ENCODE results near the gene MSRB1.

The MSRB1 gene

DNA sequence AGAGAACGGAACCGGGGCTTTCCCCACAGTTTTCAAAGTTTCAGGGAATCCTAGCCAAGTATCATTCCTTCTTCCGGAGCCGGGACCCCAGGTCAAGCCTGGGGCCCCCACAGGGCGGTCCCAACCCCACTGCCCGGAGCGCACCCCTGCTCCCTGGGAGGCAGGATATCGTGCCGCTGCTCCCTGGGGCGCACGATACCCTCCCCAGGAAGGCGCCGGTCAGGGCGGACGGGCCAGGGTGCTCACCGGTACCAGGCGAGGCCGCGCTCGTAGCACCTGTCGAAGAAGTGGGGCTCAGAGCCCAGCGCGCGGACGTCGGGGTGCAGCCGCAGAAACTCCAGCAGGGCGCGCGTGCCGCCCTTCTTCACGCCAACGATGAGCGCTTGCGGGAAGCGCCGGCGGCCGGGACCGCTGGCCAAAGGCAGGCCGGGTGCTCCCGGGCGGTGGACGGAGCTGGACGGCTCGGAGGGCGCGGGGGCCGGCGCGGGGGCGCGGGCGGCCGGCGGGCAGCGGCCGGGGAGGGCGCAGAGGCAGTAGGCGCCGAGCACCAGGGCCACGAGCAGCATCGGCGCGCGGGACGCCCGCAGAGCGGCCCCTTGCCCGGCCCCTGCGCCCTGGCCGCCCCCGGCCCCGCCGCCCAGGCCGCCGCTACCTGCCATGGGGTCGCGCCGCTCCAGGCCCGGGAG lies 25.2 kb downstream of the MSRB1 start:
- DNase-seq (ENCODE audit: low read depth in 2 of 2) = no peak

DNA sequence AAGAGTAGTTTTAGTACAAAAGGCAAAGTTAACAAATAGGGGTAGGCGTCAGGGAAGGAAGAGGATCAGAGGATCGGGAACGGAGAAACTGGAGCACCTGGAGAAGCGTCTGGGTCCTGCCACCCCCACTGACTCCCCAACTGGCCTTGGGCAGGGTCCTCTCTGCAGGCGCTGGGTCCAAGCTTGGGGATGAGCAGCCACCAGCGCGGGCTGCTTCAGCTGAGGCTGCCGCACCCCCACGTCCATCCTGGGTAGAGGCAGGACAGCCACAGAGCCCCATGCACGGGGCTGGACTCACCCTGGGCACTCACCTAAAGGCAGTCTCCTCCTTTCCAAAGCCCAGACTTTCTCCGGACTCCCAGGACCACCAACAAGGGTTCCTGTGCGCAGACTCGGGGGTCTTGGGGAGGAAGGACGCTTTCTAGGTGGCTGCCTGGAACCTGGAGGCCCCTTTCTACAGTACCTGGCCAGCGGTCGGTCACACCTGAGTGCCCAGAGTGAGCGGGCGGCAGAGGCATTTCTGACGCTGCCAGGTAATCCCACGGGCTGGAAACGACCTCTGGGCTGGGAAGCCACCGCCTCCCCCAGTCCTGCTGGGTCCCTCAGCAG lies 25.8 kb downstream of the MSRB1 start:
- DNase-seq (ENCODE audit: low read depth in 2 of 2) = no peak

DNA sequence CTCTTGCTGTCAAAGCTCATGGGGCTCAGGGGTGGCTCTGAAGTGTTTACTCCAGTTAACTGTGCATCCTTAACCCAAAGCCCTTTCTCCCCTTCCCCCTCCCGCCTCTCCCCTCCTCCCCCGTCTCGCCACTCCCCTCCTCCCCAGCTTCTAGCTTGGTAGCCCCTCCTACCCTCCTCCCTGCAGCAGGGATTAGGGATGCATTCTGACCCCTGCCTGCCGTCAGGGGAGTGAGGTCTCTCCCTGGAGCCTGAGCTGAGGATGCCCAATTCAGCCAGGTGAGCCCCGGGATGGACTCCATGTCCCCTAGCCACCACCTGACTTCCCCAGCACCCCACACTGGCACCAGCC lies 26.4 kb downstream of the MSRB1 start:
- DNase-seq (ENCODE audit: low read depth in 2 of 2) = no peak

DNA sequence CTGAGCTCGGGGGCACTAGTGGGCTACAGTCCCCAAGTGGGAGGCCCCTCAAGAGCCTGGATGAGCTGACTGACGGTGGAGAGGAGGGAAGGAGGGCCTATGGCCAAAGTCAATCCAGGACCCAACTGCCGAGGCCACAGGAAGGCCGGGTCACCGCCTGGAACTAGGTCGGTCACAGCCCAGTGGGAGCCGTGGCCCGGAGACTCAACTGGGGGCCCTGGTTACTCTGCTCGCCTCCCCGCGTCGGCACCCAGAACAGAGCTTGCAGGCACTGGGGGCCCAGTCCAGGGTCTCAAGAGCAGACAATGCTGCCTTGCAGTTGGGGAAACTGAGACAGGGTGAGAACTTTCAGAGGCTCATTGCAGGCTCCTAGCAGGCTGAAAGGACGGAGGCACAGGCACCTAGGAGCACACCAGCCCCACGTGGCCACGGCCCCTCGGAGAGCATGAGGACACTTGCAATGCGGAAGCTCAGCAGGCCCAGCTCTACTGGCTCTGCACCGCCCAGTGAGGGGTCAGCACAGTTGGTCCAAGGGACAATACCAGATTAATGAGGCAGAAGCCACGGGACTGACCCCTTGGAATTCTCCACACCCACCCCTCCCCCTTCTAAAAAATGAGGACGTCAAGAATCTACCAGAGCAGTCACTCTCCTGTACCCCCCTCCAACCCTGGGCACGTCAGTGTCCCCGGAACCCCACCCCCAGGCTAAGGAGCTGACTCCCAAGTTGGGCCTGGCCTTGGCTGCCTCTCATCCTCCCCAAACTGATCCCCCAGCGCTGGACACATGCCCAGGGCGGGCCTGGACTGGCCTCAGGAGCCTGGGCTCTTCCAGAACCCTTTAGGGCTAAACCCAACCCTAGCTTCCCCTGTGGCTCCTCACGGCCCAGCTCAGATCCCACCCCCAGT lies 27.0 kb downstream of the MSRB1 start:
- DNase-seq (ENCODE audit: low read depth in 2 of 2) = no peak

DNA sequence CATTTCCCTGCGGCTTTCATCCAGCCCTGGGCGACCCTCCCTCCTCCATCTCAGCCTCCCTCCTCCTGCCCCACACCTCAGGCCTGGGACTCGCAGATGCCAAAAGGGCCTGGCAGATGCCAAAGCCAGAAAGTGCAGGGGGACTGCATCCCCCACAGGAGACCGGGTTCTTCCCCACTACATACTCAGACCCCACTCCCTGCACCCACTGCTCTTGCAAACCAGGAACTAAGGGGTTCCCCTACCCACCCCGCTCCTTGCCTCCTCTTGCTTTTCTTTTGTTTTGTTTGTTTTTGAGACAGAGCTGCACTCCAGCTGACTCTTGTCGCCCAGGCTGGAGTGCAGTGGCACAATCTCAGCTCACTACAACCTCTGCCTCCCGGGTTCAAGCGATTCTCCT lies 28.0 kb downstream of the MSRB1 start:
- DNase-seq (ENCODE audit: low read depth in 2 of 2) = no peak

DNA sequence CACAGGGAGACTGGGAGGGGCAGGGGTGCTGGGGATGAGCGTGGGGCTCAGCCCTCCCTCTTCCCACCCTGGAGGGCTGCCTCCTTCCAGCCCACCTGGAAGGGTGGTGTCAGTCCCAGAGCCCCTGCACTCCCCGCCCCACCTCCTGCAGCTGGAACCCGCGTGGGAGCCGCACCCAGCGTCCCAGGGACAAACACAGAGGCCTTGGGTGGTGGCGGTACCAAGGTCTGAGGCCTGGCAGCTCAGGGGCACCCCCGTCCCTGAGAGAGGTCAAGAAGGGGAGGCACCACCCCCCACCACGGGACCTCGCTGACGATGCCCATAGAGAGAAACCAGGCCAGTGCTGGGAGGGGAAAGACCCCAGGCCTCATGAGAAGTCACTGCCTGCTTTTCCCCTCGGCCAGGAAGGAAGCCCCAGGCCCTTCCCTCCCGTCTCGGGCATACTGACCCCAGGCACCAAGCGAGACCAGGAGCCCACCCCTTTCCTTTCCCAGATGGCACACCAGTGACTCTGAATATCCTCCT lies 28.9 kb downstream of the MSRB1 start:
- DNase-seq (ENCODE audit: low read depth in 2 of 2) = no peak

DNA sequence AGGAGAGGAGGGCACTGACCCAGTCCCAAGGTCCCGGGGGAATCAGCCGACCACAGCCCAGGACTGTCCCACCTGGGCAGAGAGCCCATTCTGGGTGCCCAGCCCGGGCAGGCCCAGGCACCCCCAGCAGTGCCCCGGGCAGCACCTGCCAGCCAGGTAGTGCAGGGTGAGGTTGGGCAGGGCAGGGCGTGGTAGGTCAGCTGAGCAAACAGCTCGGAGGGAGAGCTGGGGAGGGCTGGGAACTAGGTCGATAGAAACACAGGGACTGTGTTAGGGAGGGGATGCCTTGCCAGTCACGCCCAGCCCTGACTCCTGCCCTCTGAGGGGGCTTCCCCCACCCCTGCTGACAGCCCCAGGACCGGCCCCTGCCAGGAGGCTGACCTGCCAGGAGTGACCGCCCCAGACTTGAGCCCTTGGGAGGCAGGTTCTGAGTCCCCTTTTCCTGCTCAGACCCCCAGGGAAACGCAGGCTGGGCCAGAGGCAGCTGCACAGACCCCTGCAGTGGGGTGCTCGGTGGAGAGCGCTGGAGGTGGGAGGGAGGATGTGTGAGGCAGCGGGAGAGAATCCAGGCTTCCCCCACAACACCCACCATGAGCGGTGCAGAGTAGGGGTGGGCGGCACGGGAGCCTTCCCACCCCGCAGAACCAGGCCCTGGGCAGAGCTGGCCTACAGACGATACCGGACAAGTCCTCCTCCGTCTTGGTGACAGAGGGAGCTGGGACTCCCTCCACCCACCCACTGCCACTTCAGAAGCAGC lies 29.5 kb downstream of the MSRB1 start:
- DNase-seq (ENCODE audit: low read depth in 2 of 2) = no peak

DNA sequence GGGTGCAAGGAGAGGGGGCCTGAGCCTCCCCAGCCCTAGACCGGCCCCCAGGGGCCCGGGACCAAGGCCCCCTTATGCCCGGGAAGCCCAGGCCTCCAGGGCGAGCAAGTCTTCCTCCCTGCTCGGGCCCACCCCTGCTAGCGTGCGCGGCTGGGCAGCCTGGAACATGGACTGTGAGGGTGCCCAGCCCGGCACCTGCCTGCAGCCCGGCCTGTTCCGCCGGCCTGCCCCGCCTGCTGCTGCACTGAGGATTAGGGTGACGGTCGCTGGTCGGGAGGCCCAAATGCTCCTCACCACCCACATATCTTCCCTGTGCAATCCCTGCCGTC lies 30.8 kb downstream of the MSRB1 start:
- DNase-seq (ENCODE audit: low read depth in 2 of 2) = no peak

DNA sequence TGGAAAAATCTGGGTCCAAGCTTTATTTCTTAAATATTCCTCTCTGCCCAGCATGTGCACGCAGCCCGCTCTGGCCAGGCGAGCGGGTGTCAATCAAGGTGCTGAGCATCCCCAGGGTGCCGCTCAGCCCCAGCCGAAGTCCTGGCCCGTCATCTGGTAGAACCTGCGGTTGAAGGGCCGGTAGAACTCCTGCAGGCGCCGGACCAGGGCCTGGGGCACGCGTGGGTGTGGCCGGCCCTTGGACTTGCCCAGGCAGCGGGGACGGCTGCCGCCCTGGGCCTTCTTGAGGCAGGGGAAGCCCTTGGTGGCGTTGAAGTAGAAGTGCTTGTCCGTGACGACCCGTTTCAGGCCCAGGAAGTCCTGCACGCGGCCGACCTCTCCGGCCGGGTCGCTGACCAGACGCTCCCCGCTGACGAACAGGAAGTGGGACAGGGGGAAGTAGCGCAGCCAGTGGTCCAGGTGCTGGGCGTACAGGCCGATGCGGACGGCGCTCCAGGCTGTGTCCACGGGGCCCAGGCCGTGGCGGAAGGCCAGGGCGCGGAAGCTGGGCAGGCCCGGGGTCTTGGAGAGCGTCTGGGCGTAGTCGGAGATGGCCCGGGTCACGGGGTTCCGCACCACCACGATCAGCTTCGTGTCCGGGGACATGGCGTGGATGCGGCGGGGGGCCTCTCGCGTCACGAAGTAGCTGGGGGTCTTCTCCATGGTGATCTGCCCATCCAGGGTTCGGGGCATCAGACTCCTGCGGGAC lies 31.4 kb downstream of the MSRB1 start:
- no peak for DNase-seq (ENCODE audit: low read depth in 2 of 2)

DNA sequence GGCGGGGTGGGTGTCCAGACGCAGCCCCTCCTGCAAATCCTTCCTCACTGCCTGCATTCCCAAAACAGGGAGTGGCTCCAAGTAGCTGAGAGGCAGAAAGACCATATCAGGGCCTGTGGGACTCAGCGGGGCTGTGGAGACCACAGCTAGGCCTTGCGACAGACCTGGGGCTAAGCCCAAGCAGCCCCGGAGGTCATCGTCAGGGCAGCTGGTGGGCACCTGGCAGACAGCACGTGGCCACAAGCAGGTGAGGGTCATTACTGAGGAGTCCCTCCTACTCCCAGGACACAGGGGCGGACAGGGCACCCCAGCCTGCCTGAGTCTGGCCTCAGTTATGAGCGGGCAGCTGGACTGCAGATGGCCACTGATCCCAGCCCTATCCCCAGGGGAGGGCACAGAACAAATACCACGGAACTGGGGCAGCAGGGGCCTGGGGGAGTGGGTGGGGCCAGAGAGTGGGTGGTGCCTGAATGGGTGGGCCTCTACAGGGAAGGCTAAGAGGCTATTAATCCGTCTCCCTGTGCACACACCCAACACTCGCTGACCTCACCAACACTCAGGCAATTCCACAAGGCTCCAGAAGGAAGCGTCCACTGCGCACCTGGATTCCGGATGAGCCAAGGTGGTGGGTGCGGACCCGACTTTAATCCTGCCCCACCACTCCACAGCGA lies 33.3 kb downstream of the MSRB1 start:
- no peak for DNase-seq (ENCODE audit: low read depth in 2 of 2)

DNA sequence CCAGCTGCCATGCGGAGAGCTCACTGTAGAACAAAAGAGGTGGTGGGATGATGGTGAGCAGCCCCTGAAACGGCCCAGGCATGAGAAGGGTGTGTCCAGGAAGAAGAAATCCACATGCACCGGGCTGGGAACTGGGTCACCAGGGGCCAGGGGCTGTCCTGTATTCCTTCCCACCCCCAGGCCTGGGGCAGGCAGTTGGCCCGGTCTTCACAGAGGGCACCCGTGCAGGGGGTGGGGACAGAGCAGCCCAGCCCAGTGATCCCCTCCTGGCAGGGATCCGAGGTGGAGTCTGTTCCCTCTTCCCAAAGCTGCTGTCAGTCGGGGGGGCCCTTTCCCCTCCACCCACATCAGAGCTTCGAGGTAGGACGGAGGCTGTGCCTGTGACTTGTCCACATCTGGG lies 34.0 kb downstream of the MSRB1 start:
- no peak for DNase-seq (ENCODE audit: low read depth in 2 of 2)

DNA sequence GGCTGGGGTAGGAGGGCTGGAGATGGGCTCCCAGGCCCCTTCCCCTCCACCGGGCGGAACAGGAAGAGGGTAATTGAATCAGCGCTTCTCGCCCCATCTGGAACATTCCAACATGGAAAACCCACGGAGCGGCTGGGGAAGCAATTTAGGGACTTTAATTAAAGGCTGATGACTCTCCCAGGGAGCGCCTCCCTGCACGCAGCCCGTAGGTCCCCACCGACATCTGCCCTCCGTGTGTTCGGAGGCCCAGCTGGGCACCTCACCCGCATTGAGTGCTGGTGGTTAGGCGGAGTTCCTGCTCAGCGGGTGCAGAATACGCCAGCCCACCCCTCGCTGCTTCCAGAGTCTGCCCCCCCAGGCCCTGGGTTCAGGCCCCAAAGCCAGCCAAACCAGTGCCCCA lies 34.8 kb downstream of the MSRB1 start:
- DNase-seq (ENCODE audit: low read depth in 2 of 2) = no peak

DNA sequence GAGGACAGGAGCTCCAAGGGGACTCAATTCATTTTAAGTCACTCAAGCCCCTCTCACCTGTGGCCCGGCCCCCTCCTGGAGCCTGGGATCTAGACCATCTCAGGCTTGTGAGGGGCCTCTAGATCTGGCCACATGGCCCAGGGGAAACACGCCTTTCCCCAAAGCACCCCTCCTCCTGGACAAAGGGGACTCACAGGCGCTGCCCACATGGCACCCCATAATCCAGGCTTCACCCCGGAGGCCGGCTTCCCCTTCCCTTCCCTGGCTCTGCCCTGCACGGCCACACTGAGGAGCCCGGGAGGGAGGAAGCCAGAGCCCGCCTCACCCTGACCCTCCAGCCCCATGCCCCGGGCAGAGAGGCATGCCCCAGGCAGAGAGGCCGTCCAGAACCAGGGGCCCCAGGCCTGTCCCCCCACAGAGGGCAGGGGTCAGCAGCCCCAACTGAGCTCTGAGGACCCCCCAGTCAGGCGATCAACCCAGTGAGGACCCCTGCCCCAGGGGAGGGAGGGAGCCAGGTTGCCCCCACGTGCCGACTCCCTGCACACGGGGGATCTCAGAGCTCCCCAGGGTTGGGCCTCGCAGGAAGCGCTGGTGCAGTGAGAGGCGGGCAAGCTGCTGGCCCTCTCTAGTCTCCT lies 35.7 kb downstream of the MSRB1 start:
- no peak for DNase-seq (ENCODE audit: low read depth in 2 of 2)

DNA sequence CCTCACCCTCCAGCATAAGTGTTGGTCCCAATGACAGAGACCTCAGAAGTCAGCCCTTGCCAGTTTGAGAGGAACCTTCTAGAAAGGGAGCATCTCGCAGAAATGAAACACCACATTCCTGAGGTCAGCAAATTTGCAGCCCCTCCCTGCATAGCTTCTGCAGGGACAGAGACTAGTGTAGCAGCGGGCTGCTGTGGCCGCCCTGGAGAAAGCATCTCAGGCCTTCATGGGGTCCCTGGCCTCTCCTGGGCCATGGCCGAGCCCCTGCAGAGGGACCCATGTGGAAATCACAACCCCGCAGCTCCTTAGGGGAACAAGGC lies 36.2 kb downstream of the MSRB1 start:
- DNase-seq (ENCODE audit: low read depth in 2 of 2) = no peak

DNA sequence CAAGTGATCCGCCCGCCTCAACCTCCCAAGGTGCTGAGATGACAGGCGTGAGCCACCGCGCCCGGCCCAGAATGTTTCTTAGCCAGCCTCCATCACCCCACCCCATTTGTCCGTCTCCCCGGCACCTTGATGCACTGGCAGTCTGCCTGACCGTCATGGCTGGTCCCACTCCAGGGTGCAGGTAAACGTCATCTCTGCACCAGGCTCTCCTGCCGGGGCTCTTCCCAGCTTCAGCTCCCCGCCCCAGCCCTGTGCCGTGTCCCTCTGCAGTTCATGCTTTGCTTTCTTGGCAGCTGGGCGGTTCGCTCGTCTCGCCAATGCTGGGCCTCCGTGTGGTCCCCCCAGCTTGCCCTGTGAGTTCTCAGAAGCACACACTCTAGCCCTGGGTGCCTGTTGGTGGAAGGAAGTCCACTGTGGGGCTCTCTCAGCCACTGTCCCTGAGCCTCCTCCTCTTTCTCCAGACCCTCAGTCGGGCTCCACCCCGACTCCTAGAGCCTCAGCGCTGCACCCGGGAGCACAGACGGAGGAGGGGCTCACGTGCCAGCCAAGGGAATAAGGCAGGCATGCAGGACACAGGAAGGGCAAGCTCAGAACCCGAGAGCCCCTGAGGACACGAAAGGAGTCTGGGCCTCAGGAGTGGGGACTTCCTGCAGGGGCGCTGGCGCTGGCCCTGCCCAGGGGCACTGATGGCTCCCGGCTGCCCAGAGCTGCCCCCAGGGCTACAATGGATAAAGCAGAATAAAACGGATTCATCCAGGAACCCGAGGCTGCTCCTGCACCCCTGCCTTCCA lies 36.7 kb downstream of the MSRB1 start:
- DNase-seq (ENCODE audit: low read depth in 2 of 2) = no peak

DNA sequence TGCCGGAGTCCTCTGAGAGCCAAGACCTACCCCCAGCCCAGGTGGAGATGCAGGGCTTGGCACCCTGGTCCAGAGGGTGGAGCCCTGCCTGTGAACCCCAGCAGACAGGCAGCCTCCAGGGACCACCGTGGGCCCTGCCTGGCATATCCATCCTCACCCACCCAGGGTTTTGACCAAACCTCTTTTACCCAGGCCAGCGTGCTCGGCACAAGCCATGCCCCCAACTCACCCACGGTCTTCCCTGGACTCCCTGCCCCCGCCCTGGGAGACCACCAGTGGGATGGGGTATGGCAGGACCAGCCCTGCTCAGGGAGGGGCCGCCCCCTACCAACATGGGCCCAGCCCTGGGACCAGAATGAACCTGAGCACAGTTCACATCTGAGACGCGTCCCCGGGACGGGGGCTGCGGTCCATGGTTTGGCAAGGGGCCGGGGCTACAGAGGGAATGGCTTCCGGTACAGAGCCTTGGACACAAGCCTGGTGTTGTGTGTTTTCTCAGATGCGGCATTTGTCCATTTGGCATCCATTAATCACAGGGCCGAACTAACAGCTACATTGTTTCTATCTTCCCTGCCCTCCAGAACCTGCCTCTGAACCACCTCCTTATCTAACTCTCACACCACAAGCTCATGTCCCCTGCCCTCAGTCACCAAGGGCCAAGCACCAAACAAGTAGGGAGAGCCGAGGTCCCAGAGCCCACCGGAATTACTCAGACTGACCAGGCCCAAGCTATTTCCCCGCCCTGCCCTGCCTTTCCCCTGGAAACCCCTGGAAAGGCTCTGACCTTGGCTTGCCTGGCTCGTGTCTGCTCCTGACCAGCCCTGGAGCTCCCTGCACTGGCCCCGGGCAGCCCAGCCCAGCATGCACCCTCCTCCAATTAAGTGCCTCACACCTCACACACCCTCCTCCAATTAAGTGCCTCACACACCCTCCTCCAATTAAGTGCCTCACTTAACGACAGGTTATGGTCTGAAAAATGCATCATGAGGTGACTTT lies 38.9 kb downstream of the MSRB1 start:
- DNase-seq (ENCODE audit: low read depth in 2 of 2) = no peak

DNA sequence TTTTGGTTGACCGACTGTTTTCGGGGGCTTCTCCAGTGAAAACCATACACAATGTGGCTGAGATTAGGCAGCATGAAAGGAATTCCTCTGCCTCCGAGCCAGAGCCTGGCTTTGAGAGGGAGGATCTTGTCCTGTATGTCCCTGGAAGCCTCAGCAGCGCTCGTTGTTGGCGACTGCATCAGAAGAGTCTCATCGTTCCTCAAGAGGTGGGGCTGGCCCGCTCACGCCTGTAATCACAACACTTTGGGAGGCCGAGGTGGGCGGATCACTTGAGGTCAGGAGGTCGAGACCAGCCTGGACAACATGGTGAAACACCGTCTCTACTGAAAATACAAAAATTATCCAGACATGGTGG lies 39.8 kb downstream of the MSRB1 start:
- DNase-seq (ENCODE audit: low read depth in 2 of 2) = no peak

DNA sequence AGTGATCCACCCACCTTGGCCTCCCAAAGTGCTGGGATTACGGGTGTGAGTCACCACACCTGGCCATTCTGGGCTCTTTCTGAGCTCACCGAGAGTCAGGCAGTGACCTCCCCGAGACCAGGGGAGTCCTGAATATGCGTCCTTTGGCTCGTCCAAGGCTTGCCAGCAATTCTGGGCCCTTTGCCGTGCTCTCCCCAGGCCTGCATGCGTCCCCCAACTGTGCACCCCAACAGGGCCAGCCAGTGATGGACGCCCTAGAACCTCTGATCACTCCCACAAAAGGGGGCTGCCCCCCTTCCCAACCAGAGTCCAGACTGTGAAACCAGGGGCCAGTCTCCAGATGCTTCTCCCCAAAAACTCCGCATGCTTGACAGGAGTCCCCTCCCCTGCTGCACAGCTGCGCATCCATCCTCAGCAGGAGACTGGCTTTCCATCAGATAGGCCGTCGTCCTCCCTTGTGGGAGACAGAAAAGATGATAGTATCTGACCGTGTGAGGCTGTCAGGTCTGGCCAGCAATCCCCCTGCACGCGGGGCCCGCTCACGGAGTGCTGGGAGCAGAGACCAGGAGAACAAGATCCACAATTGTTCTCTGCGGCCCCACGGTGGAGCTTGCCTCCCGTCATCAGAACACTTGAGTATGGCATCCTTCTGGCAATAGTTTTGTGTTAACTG lies 40.3 kb downstream of the MSRB1 start:
- no peak for DNase-seq (ENCODE audit: low read depth in 2 of 2)

All from stimulated activated CD8-positive, alpha-beta memory T cell treated with anti-CD3 and anti-CD28 coated beads, Interleukin-15, amount 100 ng/mL, for 48 hours (primary cell).